T1000 (cell line): ENCODE results near the gene AADACL3.

ENCODE experiments used
- DNase-seq: peaks from one replicate; lab custom pipeline; 2025; ENCODE audit warnings: mixed read lengths; lab: John Stamatoyannopoulos, UW

Gene AADACL3

GRCh38 chr1:12769031-12769430 lies 53.1 kb downstream of the AADACL3 start:
- no peak for DNase-seq

- no peak for DNase-seq
Measured at GRCh38 chr1:12769976-12770505, 54.1 kb downstream of the AADACL3 start.

DNA sequence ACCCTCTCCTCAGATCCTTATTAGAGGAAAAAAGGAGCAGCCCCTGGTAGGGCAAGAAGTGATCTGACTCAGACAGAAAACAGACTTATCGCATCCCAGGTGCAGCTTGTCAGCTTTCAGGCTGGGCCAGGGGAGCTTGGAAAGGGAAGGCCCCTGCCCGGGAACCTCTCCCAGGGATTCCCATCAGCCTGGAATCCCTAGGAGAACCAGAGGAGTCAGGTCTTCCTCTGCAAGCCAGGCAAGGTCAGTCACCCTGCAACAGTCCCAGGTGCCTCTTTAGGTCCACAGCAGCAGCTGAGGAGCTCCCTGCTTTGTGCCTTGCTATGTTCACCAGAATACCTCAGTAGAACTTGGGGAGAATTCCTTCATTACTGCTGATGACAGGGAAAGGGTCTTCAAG lies 54.7 kb downstream of the AADACL3 start:
- no peak for DNase-seq

GRCh38 chr1:12771186-12771585 lies 55.3 kb downstream of the AADACL3 start:
- DNase-seq = no peak

GRCh38 chr1:12772520-12772919 lies 56.6 kb downstream of the AADACL3 start:
- no peak for DNase-seq

GRCh38 chr1:12773438-12773837 lies 57.5 kb downstream of the AADACL3 start, which contains the start of gene PRAMEF12:
Gene PRAMEF12, plus strand, starts transcription at chr1:12773738. Its CDS starts 1,130 bp downstream, at chr1:12774868.
- DNase-seq = no peak

DNA sequence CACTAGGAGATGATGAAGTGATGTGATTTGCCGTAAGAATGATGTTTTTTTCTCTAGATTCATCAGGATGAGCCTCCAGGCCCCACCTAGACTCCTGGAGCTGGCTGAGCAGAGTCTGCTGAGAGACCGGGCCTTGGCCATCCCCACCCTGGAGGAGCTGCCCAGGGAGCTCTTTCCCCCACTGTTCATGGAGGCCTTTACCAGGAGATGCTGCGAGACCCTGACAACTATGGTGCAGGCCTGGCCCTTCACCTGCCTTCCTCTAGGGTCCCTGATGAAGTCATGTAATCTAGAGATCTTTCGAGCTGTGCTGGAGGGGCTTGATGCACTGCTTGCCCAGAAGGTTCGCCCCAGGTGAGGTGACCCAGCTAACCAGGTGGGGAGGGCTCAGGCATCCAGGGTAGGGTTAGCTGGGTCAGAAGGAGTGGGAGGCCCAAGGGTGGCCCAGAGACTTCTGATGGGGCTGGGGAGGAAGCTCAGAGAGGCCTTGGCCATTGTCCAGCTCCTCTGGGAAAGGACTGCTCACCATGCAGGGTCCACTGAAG lies 59.0 kb downstream of the AADACL3 start:
- no peak for DNase-seq

DNA sequence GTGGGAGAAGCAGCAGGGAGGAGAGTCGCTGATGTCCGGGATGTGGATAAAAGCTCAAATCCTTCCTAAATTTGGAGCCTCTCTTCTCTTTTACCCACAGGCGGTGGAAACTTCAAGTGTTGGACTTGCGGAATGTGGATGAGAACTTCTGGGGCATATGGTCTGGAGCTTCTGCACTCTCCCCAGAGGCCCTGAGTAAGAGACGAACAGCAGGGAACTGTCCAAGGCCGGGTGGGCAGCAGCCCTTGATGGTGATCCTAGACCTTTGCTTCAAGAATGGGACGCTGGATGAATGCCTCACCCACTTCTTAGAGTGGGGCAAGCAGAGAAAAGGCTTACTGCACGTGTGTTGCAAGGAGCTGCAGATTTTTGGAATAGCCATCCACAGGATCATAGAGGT lies 59.5 kb downstream of the AADACL3 start:
- no peak for DNase-seq

- no peak for DNase-seq
Measured at GRCh38 chr1:12776801-12777557, 61.1 kb downstream of the AADACL3 start.
